ENCODE results near the gene FGGY.

DNA sequence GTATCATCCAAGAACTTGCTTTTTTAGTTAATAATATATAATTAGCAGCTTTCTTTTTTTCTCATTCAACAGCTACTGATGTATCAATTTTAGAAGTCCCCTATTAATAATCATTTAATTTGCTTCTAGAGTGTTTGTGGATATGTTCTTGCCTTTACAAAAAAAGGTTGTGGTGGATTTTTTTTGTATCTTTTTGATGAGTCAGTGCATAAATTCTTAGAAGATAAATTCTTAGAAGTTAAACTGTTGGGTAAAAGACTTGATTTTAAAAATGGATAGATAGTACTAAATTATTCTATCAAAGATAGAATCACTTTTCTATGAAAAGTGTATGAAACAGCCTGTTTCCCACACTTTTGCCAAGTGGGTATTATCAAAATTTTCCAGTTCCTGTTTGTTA, 11.9 kb downstream of the FGGY start:
- TF ChIP-seq SP1 (CRISPR knock-in tag; conservative IDR thresholded peaks at IDR 0.05) (no peak), CTCF (IDR thresholded peaks at IDR 0.05) (no peak), NR3C1 (CRISPR knock-in tag; conservative IDR thresholded peaks at IDR 0.05; ENCODE audit: low read depth) (no peak), SMAD3 (CRISPR knock-in tag; IDR thresholded peaks at IDR 0.05; ENCODE audit: borderline replicate concordance) (no peak), TP53 (CRISPR knock-in tag; IDR thresholded peaks at IDR 0.05) (no peak), JUN (CRISPR knock-in tag; IDR thresholded peaks at IDR 0.05) (no peak), NR1H2 (CRISPR knock-in tag; IDR thresholded peaks at IDR 0.05) (no peak), MAX (CRISPR knock-in tag; IDR thresholded peaks at IDR 0.05) (no peak), ZNF263 (CRISPR knock-in tag; IDR thresholded peaks at IDR 0.05; ENCODE audit: low read depth) (no peak), CBFB (CRISPR knock-in tag; IDR thresholded peaks at IDR 0.05; ENCODE audit: low read depth) (no peak), NR2C2 (CRISPR knock-in tag; IDR thresholded peaks at IDR 0.05) (no peak)
- TF ChIP-seq, protein P1, sequence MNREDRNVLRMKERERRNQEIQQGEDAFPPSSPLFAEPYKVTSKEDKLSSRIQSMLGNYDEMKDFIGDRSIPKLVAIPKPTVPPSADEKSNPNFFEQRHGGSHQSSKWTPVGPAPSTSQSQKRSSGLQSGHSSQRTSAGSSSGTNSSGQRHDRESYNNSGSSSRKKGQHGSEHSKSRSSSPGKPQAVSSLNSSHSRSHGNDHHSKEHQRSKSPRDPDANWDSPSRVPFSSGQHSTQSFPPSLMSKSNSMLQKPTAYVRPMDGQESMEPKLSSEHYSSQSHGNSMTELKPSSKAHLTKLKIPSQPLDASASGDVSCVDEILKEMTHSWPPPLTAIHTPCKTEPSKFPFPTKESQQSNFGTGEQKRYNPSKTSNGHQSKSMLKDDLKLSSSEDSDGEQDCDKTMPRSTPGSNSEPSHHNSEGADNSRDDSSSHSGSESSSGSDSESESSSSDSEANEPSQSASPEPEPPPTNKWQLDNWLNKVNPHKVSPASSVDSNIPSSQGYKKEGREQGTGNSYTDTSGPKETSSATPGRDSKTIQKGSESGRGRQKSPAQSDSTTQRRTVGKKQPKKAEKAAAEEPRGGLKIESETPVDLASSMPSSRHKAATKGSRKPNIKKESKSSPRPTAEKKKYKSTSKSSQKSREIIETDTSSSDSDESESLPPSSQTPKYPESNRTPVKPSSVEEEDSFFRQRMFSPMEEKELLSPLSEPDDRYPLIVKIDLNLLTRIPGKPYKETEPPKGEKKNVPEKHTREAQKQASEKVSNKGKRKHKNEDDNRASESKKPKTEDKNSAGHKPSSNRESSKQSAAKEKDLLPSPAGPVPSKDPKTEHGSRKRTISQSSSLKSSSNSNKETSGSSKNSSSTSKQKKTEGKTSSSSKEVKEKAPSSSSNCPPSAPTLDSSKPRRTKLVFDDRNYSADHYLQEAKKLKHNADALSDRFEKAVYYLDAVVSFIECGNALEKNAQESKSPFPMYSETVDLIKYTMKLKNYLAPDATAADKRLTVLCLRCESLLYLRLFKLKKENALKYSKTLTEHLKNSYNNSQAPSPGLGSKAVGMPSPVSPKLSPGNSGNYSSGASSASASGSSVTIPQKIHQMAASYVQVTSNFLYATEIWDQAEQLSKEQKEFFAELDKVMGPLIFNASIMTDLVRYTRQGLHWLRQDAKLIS (CRISPR knock-in tag; IDR thresholded peaks at IDR 0.05; ENCODE audit: borderline replicate concordance), result no peak
- TF ChIP-seq, protein P2, sequence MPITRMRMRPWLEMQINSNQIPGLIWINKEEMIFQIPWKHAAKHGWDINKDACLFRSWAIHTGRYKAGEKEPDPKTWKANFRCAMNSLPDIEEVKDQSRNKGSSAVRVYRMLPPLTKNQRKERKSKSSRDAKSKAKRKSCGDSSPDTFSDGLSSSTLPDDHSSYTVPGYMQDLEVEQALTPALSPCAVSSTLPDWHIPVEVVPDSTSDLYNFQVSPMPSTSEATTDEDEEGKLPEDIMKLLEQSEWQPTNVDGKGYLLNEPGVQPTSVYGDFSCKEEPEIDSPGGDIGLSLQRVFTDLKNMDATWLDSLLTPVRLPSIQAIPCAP (CRISPR knock-in tag; IDR thresholded peaks at IDR 0.05), result no peak
- TF ChIP-seq, protein P3, sequence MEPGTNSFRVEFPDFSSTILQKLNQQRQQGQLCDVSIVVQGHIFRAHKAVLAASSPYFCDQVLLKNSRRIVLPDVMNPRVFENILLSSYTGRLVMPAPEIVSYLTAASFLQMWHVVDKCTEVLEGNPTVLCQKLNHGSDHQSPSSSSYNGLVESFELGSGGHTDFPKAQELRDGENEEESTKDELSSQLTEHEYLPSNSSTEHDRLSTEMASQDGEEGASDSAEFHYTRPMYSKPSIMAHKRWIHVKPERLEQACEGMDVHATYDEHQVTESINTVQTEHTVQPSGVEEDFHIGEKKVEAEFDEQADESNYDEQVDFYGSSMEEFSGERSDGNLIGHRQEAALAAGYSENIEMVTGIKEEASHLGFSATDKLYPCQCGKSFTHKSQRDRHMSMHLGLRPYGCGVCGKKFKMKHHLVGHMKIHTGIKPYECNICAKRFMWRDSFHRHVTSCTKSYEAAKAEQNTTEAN (CRISPR knock-in tag; IDR thresholded peaks at IDR 0.05), result no peak

Data from WTC11 (cell line).